Measurements from ENCODE around the gene FASN.
A peak's percentile ranks its signal among the peaks of the same experiment; 100 is the strongest.

Gene FASN

DNA sequence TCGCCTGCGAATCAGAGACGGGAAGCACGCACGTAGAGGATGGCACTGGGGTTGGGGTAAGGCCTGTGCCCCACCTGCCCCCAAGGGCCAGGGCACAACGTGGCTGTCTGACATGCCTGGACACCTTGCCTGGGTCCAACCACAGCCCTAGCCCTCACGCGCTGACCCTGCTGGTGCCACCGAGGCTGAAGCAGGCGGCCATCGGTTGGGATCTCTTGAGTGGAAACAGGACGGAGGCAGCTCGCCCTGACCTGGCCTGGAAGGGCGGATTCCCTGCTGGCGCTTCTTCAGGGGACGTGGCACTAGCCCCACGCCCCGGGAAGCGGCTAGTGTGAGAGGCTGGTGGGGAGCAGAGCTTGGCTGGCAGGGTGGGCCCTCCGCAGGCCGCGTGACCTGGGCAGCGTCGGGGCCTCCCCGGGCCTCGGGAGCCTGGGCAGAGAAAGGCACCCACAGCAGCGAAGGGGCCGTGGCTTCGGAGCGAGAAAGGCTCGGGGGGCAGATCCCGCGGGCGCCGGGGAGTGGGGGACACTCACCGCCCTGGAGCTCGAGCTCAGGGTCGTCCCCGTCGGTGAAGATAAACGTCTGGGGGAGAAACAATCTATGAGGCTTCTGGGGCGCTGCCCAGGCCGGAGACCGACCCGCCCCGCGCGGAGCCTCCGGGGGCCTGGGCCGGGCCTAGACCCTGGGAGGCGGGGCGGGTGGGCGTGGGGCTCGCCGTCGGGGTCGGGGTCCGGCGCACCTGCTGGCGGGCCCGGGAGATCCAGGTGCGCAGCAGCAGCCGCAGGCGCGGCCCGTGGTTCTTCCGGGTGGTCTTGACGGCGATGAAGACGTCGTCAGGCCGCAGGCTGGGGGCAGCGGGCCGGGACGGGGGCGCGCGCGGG, 47.0 kb downstream of the FASN start:
- in situ Hi-C loops (cut with MboI; ENCODE audit: low sequenced_read_pairs), result no loop called here
- H3K27me3 ChIP-seq (ENCODE audit: low read depth), result no peaks in the 10 kb centered on the region
- H3K36me3 ChIP-seq (replicated peaks), result peaks cover 32% of the 10 kb centered on the region
- H3K9me3 ChIP-seq, result no peaks in the 10 kb centered on the region
- peaks cover 3% of the 10 kb centered on the region; the same call in 1 of the 2 replicates for H3K4me1 ChIP-seq
- DNase-seq (ENCODE audit: low spot score in 2 of 2), result no peak
- H3K4me3 ChIP-seq, result peak overlapping the region; percentile 71

- Histone ChIP-seq H3K9me3 (no peaks in the 10 kb centered on the region), H3K36me3 (replicated peaks) (peaks cover 28% of the 10 kb centered on the region), H3K4me3 (peak overlapping the region; percentile 71), H3K27me3 (ENCODE audit: low read depth) (no peaks in the 10 kb centered on the region), H3K4me1 (peaks cover 3% of the 10 kb centered on the region; the same call in 1 of the 2 replicates)
- in situ Hi-C loops (cut with MboI; ENCODE audit: low sequenced_read_pairs), result no loop called here
- no peak for DNase-seq (ENCODE audit: low spot score in 2 of 2)
These were observed 47.8 kb downstream of the FASN start for GRCh38 chr17:82050152-82050760.

- H3K36me3 ChIP-seq (replicated peaks), result peaks cover 21% of the 10 kb centered on the region
- H3K27me3 ChIP-seq (ENCODE audit: low read depth), result no peaks in the 10 kb centered on the region
- DNase-seq (ENCODE audit: low spot score in 2 of 2), result no peak
- H3K4me1 ChIP-seq, result peaks cover 3% of the 10 kb centered on the region; the same call in 1 of the 2 replicates
- no peaks in the 10 kb centered on the region for H3K9me3 ChIP-seq
- no peak overlapping the region for H3K4me3 ChIP-seq
- in situ Hi-C loops (cut with MboI; ENCODE audit: low sequenced_read_pairs), result no loop called here
These were observed 48.5 kb downstream of the FASN start for GRCh38 chr17:82049521-82049971.

- no peaks in the 10 kb centered on the region for H3K27me3 ChIP-seq (ENCODE audit: low read depth)
- H3K4me3 ChIP-seq, result no peak overlapping the region
- no peak for DNase-seq (ENCODE audit: low spot score in 2 of 2)
- H3K9me3 ChIP-seq, result no peaks in the 10 kb centered on the region
- peaks cover 16% of the 10 kb centered on the region for H3K36me3 ChIP-seq (replicated peaks)
- in situ Hi-C loops (cut with MboI; ENCODE audit: low sequenced_read_pairs), result no loop called here
- peaks cover 3% of the 10 kb centered on the region; the same call in 1 of the 2 replicates for H3K4me1 ChIP-seq
These were observed 48.9 kb downstream of the FASN start for GRCh38 chr17:82049106-82049505.

DNA sequence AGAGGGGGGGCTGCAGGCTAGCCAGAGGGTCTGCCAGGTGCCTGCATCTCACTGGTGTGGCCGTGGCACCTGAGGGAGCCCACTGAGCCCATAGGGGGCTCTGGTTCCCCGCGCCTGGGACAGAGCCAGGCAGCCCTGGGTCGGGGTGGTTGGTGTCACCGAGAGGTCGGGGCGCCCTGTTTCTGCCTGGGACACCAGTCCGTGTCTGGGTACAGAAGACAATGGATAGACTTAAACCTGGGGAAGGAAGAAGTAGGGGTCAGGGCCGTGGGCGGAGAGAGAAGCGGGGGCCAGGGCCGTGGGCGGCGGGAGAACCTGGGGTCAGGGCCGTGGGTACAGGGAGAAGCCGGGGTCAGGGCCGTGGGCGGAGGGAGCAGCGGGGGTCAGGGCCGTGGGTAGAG, 49.5 kb downstream of the FASN start:
- in situ Hi-C loops (cut with MboI; ENCODE audit: low sequenced_read_pairs), result no loop called here
- peaks cover 3% of the 10 kb centered on the region; the same call in 1 of the 2 replicates for H3K4me1 ChIP-seq
- peaks cover 11% of the 10 kb centered on the region for H3K36me3 ChIP-seq (replicated peaks)
- H3K9me3 ChIP-seq, result no peaks in the 10 kb centered on the region
- H3K27me3 ChIP-seq (ENCODE audit: low read depth), result no peaks in the 10 kb centered on the region
- H3K4me3 ChIP-seq, result no peak overlapping the region
- no peak for DNase-seq (ENCODE audit: low spot score in 2 of 2)

DNA sequence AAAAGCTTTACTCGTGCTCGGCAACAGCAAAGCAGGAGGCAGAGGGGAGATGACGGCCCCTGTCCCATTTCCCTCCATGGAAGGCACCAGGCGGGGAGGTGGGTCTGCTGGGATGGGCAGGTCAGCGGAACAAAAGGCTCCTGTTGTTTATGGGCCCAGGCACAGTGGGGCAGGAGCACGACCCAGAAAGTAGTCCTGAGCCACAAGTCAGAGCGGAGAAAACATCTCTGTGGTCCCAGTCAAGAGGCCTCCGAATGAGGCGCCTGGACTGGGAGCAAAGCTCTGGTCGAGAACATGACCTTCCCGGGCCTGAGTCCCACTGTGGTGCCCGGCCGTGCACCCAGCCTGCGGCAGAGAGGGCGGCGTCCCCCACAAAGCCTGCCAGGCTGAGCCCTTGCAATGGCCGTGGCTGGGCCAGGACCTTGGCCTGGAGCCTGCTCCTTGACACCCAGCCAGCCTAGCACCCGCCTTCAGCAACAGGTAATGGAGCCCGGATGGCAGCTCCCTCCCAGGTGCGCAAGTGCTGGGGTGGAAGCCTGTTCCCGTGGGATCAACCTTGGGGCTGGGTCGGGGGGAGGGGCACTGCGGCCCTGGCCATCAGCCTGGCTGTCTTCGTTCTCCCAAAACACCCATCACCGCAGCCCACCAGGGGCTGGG, 50.0 kb downstream of the FASN start:
- no peak for DNase-seq (ENCODE audit: low spot score in 2 of 2)
- Histone ChIP-seq H3K4me1 (peaks cover 3% of the 10 kb centered on the region; the same call in 1 of the 2 replicates), H3K4me3 (no peak overlapping the region), H3K27me3 (ENCODE audit: low read depth) (no peaks in the 10 kb centered on the region), H3K9me3 (no peaks in the 10 kb centered on the region), H3K36me3 (replicated peaks) (peaks cover 7% of the 10 kb centered on the region)
- in situ Hi-C loops (cut with MboI; ENCODE audit: low sequenced_read_pairs), result no loop called here

DNA sequence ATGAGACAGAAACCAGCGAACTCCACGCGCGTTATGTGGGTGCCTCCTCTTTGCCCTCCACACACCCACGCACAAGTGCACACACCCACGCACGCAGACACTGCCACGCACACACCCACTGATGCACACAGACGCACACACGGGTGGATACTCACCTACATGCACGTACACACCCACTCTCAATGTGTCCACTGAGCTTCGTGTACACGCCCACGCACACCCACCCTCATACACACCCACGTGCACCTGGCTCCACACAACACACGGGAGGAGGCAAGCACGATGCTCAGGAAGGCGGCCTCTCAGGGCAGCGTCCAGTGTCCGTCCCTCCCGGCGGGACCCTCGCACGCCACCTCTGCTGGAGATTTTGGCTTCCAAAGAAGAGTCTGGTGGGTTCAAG, 50.7 kb downstream of the FASN start:
- H3K4me3 ChIP-seq, result no peak overlapping the region
- H3K36me3 ChIP-seq (replicated peaks), result peaks cover 7% of the 10 kb centered on the region
- DNase-seq (ENCODE audit: low spot score in 2 of 2), result no peak
- peaks cover 3% of the 10 kb centered on the region; the same call in 1 of the 2 replicates for H3K4me1 ChIP-seq
- H3K9me3 ChIP-seq, result no peaks in the 10 kb centered on the region
- H3K27me3 ChIP-seq (ENCODE audit: low read depth), result no peaks in the 10 kb centered on the region
- in situ Hi-C loops (cut with MboI; ENCODE audit: low sequenced_read_pairs), result no loop called here

DNA sequence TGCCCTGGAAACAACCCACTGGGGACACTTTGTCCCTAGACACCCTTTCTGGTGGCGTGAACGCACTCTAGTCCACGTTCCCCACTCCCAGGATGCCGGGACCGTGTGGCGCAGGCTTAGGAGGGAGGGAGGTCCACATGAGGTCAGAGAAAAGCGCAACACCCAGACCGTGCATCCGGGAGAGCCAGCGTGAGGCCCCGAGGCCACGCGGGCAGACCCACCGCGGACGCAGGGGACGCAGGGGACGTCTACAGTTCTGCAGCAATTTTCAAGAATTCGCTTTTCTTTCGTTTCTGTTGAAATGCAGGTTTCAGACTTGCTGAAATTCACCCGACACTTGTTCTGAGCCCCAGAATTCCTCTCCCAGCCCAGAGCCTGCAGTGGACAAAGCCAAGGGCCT, 51.1 kb downstream of the FASN start:
- peaks cover 7% of the 10 kb centered on the region for H3K36me3 ChIP-seq (replicated peaks)
- H3K4me1 ChIP-seq, result peaks cover 3% of the 10 kb centered on the region; the same call in 1 of the 2 replicates
- no peak overlapping the region for H3K4me3 ChIP-seq
- H3K9me3 ChIP-seq, result no peaks in the 10 kb centered on the region
- no peak for DNase-seq (ENCODE audit: low spot score in 2 of 2)
- in situ Hi-C loops (cut with MboI; ENCODE audit: low sequenced_read_pairs), result no loop called here
- no peaks in the 10 kb centered on the region for H3K27me3 ChIP-seq (ENCODE audit: low read depth)

- no peak overlapping the region for H3K4me3 ChIP-seq
- peaks cover 7% of the 10 kb centered on the region; the same call in 1 of the 2 replicates for H3K4me1 ChIP-seq
- in situ Hi-C loops (cut with MboI; ENCODE audit: low sequenced_read_pairs), result no loop called here
- H3K9me3 ChIP-seq, result no peaks in the 10 kb centered on the region; the same call in 1 of the 2 replicates
- DNase-seq (ENCODE audit: low spot score in 2 of 2), result no peak
- no peaks in the 10 kb centered on the region for H3K27me3 ChIP-seq (ENCODE audit: low read depth)
- peaks cover 7% of the 10 kb centered on the region for H3K36me3 ChIP-seq (replicated peaks)
These were observed 52.0 kb downstream of the FASN start for GRCh38 chr17:82045936-82046484.

GRCh38 chr17:82043507-82043906, 54.5 kb downstream of the FASN start:
- no peak for DNase-seq (ENCODE audit: low spot score in 2 of 2)
- peaks cover 4% of the 10 kb centered on the region; the same call in 1 of the 2 replicates for H3K4me1 ChIP-seq
- H3K9me3 ChIP-seq, result no peaks in the 10 kb centered on the region; the same call in 1 of the 2 replicates
- no peak overlapping the region for H3K4me3 ChIP-seq
- in situ Hi-C loops (cut with MboI; ENCODE audit: low sequenced_read_pairs), result no loop called here
- H3K27me3 ChIP-seq (ENCODE audit: low read depth), result no peaks in the 10 kb centered on the region
- no peaks in the 10 kb centered on the region; the same call in none of the 2 replicates for H3K36me3 ChIP-seq (replicated peaks)

DNA sequence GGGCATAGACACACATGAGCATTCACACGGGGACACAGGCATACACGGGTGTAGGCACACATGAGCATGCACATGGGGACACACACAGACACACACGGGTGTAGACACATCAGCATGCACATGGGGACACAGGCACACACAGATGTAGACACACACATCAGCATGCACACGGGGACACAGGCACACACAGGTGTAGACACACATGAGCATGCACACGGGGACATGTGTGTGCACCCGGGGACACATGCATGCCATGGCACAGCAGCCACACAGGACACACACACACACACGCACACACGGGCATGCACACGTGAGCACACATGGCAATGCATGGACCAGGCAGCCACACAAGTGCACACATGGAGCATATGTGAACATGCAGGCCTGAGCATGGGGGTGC, 55.4 kb downstream of the FASN start:
- no peak for DNase-seq (ENCODE audit: low spot score in 2 of 2)
- no peaks in the 10 kb centered on the region; the same call in 1 of the 2 replicates for H3K9me3 ChIP-seq
- H3K36me3 ChIP-seq (replicated peaks), result no peaks in the 10 kb centered on the region
- H3K4me1 ChIP-seq, result peaks cover 8% of the 10 kb centered on the region
- H3K4me3 ChIP-seq, result no peak overlapping the region
- H3K27me3 ChIP-seq (ENCODE audit: low read depth), result no peaks in the 10 kb centered on the region
- in situ Hi-C loops (cut with MboI; ENCODE audit: low sequenced_read_pairs), result no loop called here

- Histone ChIP-seq H3K27me3 (ENCODE audit: low read depth) (no peaks in the 10 kb centered on the region), H3K4me1 (peaks cover 8% of the 10 kb centered on the region), H3K36me3 (replicated peaks) (peaks cover 8% of the 10 kb centered on the region), H3K9me3 (no peaks in the 10 kb centered on the region; the same call in 1 of the 2 replicates), H3K4me3 (no peak overlapping the region)
- DNase-seq (ENCODE audit: low spot score in 2 of 2), result peak; percentile 56 to 67
- in situ Hi-C loops (cut with MboI; ENCODE audit: low sequenced_read_pairs), result no loop called here
These were observed 56.8 kb downstream of the FASN start for GRCh38 chr17:82041144-82041814.

Data from HAP-1 (cell line).